Measurements from ENCODE around the gene PRKCB. TPM values are rescaled to one million over a fixed set of nuclear protein-coding genes. Genes with fewer than 3 reads are reported as not detected.

PRKCB gene
- total RNA-seq, 1 experiment from 2014 or later = not detected

GRCh38 chr16:23902748-23903414 lies 67.1 kb downstream of the PRKCB start:
- POLR2A ChIA-PET (ENCODE audit: unreplicated experiment) = no interaction called here
- H3K79me2 ChIP-seq (ENCODE audit: low read length) = no peaks in the 10 kb centered on the region
- no peak overlapping the region for H3K4me2 ChIP-seq (ENCODE audit: low read length)
- H3K4me1 ChIP-seq (ENCODE audit: insufficient read depth, low read length) = no peaks in the 10 kb centered on the region
- TF ChIP-seq EZH2 (IDR thresholded peaks at IDR 0.05; ENCODE audit: low read length, unreplicated experiment) (no peak), CTCF (conservative IDR thresholded peaks at IDR 0.05; ENCODE audit: low read depth, low read length) (no peak), EZH2phosphoT487 (IDR thresholded peaks at IDR 0.05; ENCODE audit: borderline replicate concordance, low read length) (no peak)
- peak; percentile 3 for DNase-seq
- H3K27ac ChIP-seq (ENCODE audit: low read length) = no peak overlapping the region
- H3K27me3 ChIP-seq (ENCODE audit: low read length) = 0 out of 2 replicates have a peak, but pooled peaks cover 14% of the 10 kb centered on the region
- BruUV-seq (replicated peaks) = no TSS peak
- intact Hi-C loops (cut with micrococcal nuclease) = no loop called here
- H3F3A ChIP-seq (ENCODE audit: low read length, unreplicated experiment) = no peaks in the 10 kb centered on the region
- no peaks in the 10 kb centered on the region for H3K9me2 ChIP-seq (replicated peaks; ENCODE audit: low read length)
- no peaks in the 10 kb centered on the region for H4K20me1 ChIP-seq (ENCODE audit: low read length)
- no peak overlapping the region for H3K9ac ChIP-seq (ENCODE audit: low read length)
- no peak overlapping the region for H2AFZ ChIP-seq (ENCODE audit: low read length)
- H3K36me3 ChIP-seq (ENCODE audit: low read depth, low read length) = no peaks in the 10 kb centered on the region
- no peak overlapping the region for H3K4me3 ChIP-seq (ENCODE audit: low read length)
- CTCF ChIA-PET = no interaction called here
- ATAC-seq = no peak
- H3K9me3 ChIP-seq (ENCODE audit: low read length) = no peaks in the 10 kb centered on the region

- Histone ChIP-seq H3K4me2 (ENCODE audit: low read length) (no peak overlapping the region), H3K79me2 (ENCODE audit: low read length) (no peaks in the 10 kb centered on the region), H3K4me3 (ENCODE audit: low read length) (no peak overlapping the region), H3K4me1 (ENCODE audit: insufficient read depth, low read length) (no peaks in the 10 kb centered on the region), H3K9me3 (ENCODE audit: low read length) (no peaks in the 10 kb centered on the region), H2AFZ (ENCODE audit: low read length) (no peak overlapping the region), H4K20me1 (ENCODE audit: low read length) (no peaks in the 10 kb centered on the region), H3K9ac (ENCODE audit: low read length) (no peak overlapping the region), H3K27ac (ENCODE audit: low read length) (no peak overlapping the region), H3F3A (ENCODE audit: low read length, unreplicated experiment) (no peaks in the 10 kb centered on the region), H3K27me3 (ENCODE audit: low read length) (0 out of 2 replicates have a peak, but pooled peaks cover 14% of the 10 kb centered on the region), H3K36me3 (ENCODE audit: low read depth, low read length) (no peaks in the 10 kb centered on the region), H3K9me2 (replicated peaks; ENCODE audit: low read length) (no peaks in the 10 kb centered on the region)
- TF ChIP-seq CTCF (conservative IDR thresholded peaks at IDR 0.05; ENCODE audit: low read depth, low read length) = no peak
- no peak for TF ChIP-seq EZH2phosphoT487 (IDR thresholded peaks at IDR 0.05; ENCODE audit: borderline replicate concordance, low read length)
- no peak for TF ChIP-seq EZH2 (IDR thresholded peaks at IDR 0.05; ENCODE audit: low read length, unreplicated experiment)
- DNase-seq = peak; percentile 11
- POLR2A ChIA-PET (ENCODE audit: unreplicated experiment) = no interaction called here
- ATAC-seq = no peak
- CTCF ChIA-PET = no interaction called here
- intact Hi-C loops (cut with micrococcal nuclease) = no loop called here
- BruUV-seq (replicated peaks) = no TSS peak
Measured at GRCh38 chr16:23905027-23905426, 69.2 kb downstream of the PRKCB start.

GRCh38 chr16:23907457-23907902 lies 71.7 kb downstream of the PRKCB start:
- no peaks in the 10 kb centered on the region for H3F3A ChIP-seq (ENCODE audit: low read length, unreplicated experiment)
- POLR2A ChIA-PET (ENCODE audit: unreplicated experiment) = no interaction called here
- no peaks in the 10 kb centered on the region for H3K79me2 ChIP-seq (ENCODE audit: low read length)
- H3K27ac ChIP-seq (ENCODE audit: low read length) = no peak overlapping the region
- H3K4me2 ChIP-seq (ENCODE audit: low read length) = no peak overlapping the region
- H2AFZ ChIP-seq (ENCODE audit: low read length) = no peak overlapping the region
- H4K20me1 ChIP-seq (ENCODE audit: low read length) = no peaks in the 10 kb centered on the region
- CTCF ChIA-PET = no interaction called here
- no peak overlapping the region for H3K4me3 ChIP-seq (ENCODE audit: low read length)
- H3K9me3 ChIP-seq (ENCODE audit: low read length) = no peaks in the 10 kb centered on the region
- intact Hi-C loops (cut with micrococcal nuclease) = no loop called here
- TF ChIP-seq EZH2 (IDR thresholded peaks at IDR 0.05; ENCODE audit: low read length, unreplicated experiment) (no peak), CTCF (conservative IDR thresholded peaks at IDR 0.05; ENCODE audit: low read depth, low read length) (no peak), EZH2phosphoT487 (IDR thresholded peaks at IDR 0.05; ENCODE audit: borderline replicate concordance, low read length) (no peak)
- H3K27me3 ChIP-seq (ENCODE audit: low read length) = 0 out of 2 replicates have a peak, but pooled peaks cover 7% of the 10 kb centered on the region
- H3K4me1 ChIP-seq (ENCODE audit: insufficient read depth, low read length) = no peaks in the 10 kb centered on the region
- BruUV-seq (replicated peaks) = no TSS peak
- no peaks in the 10 kb centered on the region for H3K9me2 ChIP-seq (replicated peaks; ENCODE audit: low read length)
- ATAC-seq = no peak
- no peaks in the 10 kb centered on the region for H3K36me3 ChIP-seq (ENCODE audit: low read depth, low read length)
- no peak for DNase-seq
- H3K9ac ChIP-seq (ENCODE audit: low read length) = no peak overlapping the region

Measured in PC-3 (cell line).